GM21423 (cell line): ENCODE measurements around the gene TNFAIP8L3.

Experiments
- ATAC-seq: cut with Tn5 transposase; IDR thresholded peaks from one replicate; pipeline ENCODE4 v1.9.1; 2021; ENCODE audit warnings: mild to moderate bottlenecking, moderate library complexity; ENCODE audit not compliant: unreplicated experiment

Gene TNFAIP8L3

DNA sequence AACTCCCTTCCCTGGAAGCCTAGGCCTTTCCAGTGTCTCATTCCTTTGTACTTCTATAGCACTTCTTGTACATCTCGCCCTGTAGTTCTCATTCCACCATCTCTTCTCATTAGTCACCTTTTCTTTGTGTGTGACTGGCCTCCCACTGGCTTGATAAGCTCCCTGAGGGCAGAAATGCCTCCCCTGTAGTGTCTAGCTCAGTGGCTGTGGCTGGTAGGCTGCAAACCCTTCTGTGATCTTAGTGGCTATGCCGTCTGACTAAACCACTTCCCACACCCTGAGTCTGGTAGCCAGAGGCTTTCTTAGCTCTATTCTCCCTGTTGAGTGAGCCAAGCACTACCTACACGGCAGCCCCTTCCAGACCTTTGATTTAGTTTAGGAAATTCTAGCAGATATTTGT, 24.4 kb upstream of the TNFAIP8L3 start:
- ATAC-seq = no peak

DNA sequence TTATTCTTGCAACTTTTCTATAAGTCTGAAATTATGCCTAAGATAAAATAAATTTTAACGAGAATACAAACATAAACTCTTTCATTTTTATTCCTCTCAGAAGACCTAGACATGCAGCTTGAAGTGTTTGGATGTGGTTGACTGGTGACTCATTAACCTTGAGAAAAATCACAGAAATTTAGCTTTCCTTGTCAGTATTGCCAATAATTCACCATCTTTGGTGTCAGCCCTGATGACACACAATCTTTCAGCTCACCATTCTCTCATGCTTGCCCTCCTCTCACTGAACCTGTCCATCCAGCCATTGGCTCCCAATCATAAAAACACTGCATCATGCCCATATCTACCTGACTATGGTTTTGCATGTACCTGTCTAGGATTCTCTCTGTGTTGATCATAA, 22.6 kb upstream of the TNFAIP8L3 start:
- no peak for ATAC-seq

DNA sequence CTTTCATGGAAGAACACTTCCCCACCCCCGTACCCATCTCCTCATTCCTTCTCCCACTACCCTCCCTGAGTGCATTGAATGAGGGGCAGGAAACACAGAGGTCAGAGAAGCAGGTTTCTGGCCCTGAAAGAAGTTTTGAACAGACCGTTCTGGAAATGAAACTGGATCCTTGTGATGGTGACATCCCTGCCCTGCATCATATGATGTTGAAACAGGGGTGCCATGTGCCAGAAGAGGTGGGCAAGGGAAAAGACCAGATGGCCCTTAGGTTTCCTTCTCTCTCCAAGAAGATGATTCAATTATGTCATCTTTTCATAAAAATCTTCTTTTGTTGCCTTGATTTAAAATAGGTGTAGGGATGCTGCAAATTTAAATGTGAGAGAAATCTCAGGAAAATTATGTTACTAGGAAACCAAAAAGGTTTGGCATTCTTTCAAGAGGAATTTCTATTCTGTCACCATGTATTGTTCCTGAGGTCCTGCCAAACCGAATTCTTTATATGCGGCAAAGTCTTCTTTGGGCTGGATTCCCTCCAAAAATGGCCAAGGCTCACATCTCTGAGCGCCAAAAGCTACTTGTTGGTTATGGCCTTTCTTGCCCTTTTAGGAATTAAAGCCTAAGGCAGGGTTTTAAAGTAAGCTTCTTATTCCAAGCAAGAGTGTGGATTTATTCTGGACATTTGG, 19.9 kb upstream of the TNFAIP8L3 start:
- ATAC-seq = no peak

DNA sequence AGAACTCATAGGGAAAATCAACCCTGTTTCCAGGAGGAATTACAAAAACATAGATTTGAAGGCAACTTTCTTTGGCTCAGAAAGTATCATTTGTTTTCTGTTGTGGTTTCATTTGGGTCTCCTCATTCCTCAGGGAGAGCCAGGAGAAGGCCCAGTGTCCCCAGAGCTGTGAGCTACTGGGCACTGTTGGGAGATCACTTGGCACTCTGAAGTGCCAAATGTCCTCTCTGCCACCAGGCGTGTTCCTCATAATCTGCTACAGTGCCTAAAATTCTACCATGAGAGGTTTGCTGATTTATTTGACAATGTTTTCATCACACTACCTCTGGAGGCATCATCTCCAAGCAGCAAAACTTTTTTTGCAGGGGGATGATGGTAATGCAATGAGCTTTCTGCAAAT, 17.4 kb upstream of the TNFAIP8L3 start:
- ATAC-seq = no peak

DNA sequence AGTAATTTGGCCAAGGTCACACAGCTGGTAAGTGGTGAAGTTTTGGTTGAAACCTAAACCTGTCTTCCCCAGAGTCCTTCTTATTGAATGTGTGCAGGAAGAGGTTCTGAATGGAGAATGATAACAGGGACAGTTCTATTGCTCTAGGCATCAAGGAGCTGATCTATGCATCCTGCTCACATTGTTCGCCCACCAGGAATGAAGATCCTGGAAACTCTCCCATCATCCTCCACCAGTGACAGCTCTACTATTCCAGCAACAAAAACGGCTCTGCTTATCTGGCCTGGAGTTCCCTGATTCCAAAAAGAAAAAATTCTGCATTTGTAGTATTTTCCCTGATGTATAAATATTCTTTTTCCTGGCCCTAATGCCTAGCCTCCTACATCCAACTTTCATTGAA, 16.4 kb upstream of the TNFAIP8L3 start:
- ATAC-seq = no peak

DNA sequence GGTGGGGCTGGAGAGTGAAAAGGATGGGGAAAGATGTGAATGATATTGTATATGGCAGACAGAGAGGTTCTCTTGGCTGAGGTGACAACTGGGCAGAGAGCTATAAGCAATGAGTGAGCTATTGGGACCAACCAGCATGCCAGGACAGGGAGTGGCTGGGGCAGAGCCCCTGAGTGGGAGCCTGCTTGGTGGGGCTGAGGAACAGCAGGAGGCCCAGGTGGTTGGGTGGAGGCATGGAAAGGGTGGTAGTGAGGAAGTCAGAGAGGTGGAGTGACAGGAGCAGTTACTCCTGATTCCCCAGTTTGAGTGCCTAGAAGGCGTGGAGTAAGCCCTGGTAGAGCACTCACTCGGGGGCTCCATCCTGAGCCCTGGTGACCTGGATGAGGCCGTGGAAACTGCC, 15.5 kb upstream of the TNFAIP8L3 start:
- ATAC-seq = no peak

DNA sequence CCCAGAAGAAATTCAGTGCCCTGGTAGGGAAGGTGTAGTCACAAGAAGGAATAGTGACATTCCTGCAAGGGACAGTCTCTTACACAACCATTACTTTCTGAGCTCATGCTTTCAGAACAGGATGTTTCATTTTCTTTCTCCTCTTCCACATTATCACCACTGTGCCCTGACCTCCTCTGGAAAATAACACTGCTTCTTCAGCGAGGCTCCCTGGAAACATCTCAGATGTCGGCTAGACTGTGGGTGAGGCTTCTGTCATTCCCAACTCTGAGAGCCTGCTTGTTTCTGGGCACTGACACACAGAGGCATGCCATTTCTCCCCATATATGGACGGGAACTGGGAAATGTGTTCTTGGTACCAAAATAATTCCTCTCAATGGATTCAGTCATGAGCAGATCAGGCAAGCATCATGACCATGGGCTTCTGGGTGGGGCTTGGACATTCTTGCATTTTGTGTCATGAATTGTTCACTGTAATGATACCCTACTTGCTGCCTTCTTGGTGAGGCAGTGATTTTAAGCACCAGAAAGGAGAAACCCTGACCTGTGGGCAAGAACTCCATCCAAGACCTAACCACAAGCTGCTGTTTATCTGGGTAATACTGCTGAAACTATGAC, 14.3 kb upstream of the TNFAIP8L3 start:
- no peak for ATAC-seq

DNA sequence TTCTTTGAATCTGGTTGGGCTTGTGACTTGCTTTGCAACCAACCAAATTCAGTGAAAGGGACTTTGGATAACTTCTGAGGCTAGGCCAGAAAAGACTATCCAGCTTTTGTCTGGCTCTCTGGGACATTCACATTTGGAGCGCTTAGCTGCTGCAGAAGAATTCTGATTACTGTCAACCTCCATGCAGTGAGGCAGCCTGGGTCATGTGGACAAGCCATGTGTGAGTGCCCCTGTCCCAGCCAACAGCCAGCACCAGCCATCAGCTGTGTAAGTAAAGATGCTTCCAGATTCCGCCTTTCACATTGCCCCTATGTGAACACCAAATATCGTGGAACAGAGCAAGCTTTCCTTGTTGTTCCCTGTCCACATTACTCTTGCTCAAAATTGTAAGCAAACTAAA, 12.9 kb upstream of the TNFAIP8L3 start:
- ATAC-seq = no peak

DNA sequence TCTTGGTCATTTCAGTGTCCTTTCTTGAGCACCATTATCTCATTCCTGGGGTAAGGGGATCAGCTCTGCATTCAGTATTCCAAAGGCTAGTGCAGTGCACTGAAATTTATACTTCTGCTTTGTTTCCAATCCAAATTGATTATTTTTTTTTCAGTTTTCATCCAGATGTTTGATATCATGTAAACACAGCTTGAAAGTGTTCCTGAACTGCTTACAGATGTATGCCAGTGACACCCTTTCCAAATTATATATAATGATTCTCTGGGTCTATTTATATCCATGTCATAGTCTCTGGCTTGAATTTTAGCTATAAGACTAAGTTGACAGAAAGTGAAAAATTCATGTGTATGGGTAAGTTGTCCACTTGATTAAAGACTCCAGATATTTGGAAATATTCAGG, 11.8 kb upstream of the TNFAIP8L3 start:
- ATAC-seq = no peak

DNA sequence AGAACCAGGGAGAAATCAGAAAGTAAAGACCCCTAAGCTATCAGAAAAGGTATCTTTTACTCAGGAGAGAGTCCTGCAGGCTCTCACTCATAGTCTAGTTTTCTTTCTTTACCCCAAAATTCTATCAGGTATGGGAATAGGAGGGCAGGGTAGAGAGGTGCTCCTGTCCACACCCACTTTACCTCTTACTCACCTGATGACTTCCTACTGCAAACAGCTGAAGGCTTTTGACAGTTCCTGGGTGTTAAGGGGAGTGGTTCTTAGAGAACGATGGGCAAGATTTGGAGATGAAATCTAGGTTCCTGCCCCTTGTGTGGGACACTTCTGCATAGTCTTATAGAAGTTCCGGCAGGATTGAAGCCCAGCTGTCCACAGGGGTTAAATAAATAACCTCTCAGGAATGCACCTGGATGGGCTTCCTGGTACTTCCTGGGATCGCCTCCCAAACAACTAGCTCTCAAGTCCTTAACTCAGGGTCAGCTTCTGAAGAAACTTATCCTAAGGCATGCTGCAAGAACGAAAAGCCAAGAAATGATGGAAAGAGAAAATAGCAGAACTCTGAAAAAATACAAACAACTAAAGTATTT, 10.8 kb upstream of the TNFAIP8L3 start:
- ATAC-seq = no peak

DNA sequence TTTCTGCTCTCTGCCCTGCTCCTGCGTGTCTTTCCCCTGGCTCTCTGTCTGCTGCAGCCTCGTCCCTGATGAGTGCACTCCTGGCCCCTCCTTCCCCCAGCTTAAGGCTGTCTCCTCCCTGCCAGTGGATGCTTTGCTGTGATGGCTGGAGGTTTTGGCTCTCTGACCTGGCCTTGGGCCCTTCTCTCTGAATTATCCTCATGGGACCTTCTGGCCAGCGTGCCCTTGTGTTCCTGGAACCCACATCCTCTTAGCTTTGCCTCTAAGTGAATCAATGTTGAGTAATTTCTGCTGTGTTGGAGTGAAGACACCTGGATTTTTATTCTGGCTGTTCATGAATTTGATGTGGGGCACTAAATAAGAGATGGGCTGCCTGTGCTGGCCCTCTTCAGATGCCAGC, 9.8 kb upstream of the TNFAIP8L3 start:
- no peak for ATAC-seq

DNA sequence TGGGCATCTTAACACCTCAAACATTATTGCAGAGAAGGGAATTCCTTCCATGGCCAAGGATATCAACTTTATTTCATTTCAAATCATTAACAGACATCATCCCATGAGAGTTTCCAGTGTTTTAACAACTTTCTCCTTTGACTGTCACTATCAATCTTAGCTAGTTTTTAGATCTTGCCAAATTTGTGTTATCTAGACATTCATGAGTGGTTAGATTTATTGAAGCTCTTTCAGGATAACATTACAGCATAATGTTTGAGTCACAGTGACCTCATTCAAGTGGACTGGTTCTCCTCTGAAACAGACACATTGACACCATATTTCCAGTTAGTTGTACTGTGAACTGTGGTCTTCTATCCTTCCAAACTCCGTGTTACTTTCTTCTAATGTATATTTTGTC, 8.6 kb upstream of the TNFAIP8L3 start:
- no peak for ATAC-seq

DNA sequence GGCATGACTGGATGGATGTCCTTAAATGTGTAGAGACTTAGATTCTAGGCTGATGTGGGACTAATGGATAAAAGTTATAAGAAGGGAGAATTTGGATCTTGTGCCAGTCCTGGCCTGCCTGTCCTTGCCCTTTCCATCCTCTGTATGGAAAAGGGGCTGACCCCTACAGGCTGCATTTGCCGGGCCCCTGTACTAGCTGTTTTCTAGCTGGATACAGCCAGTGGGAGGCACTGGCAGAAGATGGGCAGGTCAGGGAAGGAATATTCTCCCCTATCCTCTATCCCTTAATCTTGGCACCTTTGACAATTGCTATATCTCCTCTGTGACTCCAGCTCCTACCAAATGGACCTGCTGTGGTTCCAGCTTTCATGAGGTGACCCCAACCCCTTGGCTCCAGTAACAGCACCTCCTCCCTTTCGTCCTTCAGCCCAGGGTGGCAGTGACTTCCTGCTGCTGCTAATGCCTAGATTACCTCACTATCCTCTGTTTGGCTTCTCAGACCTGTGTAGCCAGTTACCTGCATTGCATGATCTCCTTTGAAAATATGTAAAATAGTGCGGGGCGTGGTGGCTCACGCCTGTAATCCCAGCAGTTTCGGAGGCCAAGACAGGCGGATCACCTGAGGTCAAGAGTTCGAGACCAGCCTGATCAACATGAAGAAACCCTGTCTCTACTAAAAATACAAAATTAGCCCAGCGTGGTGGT, 6.2 kb upstream of the TNFAIP8L3 start:
- ATAC-seq = no peak

DNA sequence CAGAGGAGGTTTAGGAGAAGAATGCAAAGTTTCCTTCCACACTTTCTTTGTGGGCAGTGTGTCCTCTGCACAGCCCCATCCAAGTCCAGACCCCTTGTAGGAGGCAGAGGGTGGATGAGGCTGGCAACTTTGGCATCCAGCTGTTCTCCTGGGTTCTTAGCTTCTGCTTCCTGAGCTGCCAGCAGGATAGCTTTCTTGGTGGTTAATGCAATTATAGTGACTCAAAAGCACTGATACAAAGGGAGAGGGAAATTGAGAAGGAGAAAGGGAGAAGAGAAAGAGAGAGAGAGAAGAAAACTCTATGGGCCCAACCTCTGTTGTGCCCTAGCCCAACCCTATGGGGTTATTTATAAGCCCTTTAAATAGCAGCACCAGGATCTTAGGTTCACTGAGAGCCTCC, 4.5 kb upstream of the TNFAIP8L3 start:
- no peak for ATAC-seq

DNA sequence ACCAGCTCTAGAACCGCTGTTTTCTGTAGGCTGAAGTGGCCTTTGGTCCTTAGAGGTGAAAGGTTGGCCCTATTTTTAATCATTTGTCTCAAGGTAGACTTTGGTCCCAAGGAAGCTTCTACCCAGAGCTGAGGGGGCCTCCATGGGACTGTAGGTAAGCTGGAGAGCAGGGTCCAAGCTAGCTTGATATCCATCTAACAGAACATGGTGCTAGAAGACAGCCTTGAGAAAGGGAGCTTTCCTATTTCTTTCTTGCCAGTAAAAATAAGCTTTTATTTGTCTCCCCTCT, 3.6 kb upstream of the TNFAIP8L3 start:
- no peak for ATAC-seq

DNA sequence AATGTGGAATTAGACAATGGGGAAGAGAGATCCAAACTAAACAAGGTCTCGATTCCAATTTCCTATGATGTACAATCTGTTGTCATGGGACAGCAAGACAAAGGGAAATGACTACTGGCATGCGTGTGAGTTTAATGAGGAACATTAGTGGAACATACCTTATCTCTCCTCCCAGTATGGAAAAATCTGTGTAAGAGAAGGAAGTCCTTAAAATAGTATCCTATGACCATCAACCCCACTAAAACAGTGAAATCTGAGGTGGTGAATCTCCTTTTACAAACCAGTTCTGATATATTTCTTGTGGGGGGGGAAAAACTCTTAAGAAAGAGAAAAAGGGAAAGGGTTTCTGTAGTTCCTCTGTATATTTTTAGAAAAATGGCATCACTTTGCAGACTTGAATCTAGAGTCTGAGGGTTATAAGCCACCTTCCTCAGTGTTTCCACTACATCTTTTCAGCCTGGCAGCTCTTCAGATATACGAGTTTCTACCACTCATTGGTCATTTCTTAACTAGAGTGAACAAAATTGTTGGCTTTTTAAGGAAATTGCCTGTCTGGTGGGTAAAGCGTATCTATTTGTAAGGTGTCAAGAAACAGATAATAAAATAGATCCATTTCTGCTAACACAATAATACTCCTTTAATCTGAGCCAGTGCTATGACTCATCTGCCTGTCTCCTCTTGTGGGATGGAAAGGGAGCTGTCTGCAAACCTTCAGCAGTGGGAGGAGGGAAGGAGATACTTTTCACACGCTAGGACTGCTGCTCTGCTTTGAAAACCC, 3.0 kb upstream of the TNFAIP8L3 start:
- ATAC-seq = no peak

DNA sequence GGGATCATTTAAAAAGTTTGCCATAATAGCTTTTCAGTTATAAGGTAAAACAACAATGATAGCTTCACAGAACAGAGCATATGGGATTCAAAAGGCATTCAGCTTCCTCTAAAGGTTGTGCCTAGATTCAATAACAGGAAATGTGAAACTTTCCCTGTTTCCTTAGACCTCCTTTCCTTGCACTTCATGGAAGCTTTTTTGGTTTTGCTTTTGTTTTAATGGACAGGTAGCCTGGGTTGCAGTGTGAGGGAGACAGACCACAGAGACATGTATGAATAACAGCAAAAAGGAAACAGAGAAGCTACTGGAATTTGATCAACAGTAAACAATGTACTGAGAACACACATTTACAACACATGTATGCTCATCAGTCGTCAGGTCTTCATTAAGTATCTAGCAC, 2.3 kb upstream of the TNFAIP8L3 start:
- ATAC-seq = no peak

DNA sequence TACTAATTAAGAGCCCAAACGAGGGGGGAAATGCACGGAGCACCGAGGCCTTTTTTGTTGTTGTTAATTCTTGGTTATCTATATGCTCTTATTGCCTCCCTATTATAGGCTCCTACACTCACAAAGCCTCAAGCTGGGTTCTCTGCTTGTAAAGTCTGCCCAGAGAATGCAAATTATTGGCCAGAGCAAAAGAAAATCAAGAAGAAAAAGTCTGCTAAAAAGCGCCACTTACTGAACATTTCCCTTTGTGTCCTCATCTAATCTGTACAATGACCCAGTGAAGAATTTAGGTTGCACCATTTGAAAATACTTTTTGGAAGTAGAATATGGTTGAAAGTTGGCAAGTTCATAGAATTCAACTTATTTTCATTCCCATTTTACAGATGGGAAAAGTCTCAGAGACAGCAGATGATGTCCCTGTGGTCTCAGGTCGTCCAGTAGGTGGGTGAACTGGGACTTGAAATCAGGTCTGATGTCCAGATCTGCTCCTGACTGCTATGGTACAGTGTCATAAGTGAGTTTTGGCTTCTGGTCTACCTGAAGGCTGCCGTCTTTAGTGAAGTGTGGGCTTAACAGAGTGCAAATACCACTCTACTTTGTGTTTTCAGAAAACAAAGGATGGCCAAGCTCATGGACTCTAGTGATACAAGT, 1.1 kb upstream of the TNFAIP8L3 start:
- no peak for ATAC-seq

DNA sequence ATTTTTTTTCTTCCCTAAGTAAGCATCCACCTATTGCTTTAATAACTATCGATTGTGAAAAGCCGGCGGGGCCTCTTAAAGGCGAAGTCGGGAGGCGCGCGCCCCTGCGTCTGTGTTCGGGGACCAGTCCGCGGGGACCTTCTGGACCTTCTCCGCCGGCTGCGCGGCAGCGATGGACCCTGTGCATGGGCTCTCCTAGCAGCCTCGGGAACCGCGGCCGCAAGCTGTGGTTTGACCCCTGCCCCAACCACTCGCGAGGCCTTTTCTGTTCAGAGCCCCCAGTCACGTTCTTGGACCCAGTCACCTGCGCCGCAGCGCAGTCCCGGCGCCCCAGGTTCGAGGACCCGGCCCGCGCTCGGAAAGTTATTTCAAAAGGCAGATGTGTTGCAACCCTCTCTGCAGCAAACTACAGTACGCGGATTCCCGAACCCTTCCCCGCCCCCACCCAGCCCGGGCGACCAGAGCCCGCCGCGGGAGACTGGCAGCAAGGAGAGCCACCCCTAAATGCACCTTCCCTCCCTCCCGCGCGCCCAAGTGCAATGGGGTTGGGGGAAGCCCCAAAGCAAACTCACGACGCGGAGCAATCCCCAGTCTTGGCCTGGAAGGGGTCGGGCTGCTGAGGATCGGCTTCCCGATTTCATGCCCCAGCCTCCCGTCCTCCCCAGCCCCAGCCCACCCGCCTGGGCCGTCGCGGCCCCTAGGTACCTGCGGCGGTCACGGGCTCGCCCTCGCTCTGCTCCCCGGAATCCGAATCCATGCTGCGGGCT, 684 bp downstream of the TNFAIP8L3 start:
- ATAC-seq = no peak

DNA sequence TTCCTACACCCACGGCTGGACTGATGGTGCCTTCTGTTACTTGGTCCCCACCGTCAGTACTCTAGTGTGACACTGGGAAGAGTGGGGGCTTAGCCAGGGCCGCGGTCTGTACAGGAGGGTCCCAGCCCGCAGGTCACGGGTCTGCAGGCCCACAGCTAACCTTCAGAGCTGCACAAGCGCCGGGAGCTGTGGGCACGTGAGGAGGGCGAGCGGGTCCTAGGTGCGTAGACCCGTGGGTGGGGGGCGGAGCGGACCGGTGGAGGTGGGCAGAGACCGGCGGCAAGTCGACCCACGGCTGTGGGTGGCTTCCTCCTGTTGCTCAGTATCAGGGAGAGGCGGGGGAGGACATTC, 1.2 kb downstream of the TNFAIP8L3 start:
- no peak for ATAC-seq
